Pons (tissue), 1 donor: ENCODE measurements around the gene NCAPH2.
"Not testable (repeated sequence)": the region's sequence is repeated elsewhere in the genome, so short reads cannot be mapped to it uniquely, and the experiment has no call there.

Experiments
- DNase-seq: peaks from one replicate; pipeline ENCODE4 v3.0.0-alpha.2; 2016; ENCODE audit warnings: low spot score

NCAPH2 gene

GRCh38 chr22:50530877-50531545 lies 23.0 kb downstream of the NCAPH2 start:
- DNase-seq = peak; percentile 39

GRCh38 chr22:50531546-50531961 lies 23.5 kb downstream of the NCAPH2 start:
- DNase-seq = no peak

- DNase-seq = no peak
Observed at GRCh38 chr22:50531962-50532674, 24.1 kb downstream of the NCAPH2 start.

- no peak for DNase-seq
Observed at GRCh38 chr22:50532824-50533796, 25.1 kb downstream of the NCAPH2 start.

GRCh38 chr22:50533856-50534711 lies 26.1 kb downstream of the NCAPH2 start:
- not testable (repeated sequence) for DNase-seq

- DNase-seq = no peak
Observed at GRCh38 chr22:50535113-50535512, 27.1 kb downstream of the NCAPH2 start.

GRCh38 chr22:50536226-50536625 lies 28.2 kb downstream of the NCAPH2 start:
- DNase-seq = no peak

- DNase-seq = no peak
Observed at GRCh38 chr22:50537765-50538164, 29.7 kb downstream of the NCAPH2 start.

GRCh38 chr22:50540381-50540780 lies 32.4 kb downstream of the NCAPH2 start:
- DNase-seq = no peak

- not testable (repeated sequence) for DNase-seq
Observed at GRCh38 chr22:50541667-50542026, 33.6 kb downstream of the NCAPH2 start.

- no peak for DNase-seq
Observed at GRCh38 chr22:50542416-50542927, 34.4 kb downstream of the NCAPH2 start.

GRCh38 chr22:50544078-50544745 lies 36.2 kb downstream of the NCAPH2 start:
- DNase-seq = no peak

GRCh38 chr22:50544746-50545253 lies 36.8 kb downstream of the NCAPH2 start:
- no peak for DNase-seq

GRCh38 chr22:50545522-50546325 lies 37.7 kb downstream of the NCAPH2 start, which contains the start of gene KLHDC7B:
Gene KLHDC7B (plus strand): TSS chr22:50545899. CDS start chr22:50546244, 345 bp downstream.
- DNase-seq = no peak

- DNase-seq = no peak
Observed at GRCh38 chr22:50546326-50547262, 38.6 kb downstream of the NCAPH2 start.

- DNase-seq = no peak
Observed at GRCh38 chr22:50547263-50547985, 39.4 kb downstream of the NCAPH2 start.

- DNase-seq = no peak
Observed at GRCh38 chr22:50548040-50548920, 40.3 kb downstream of the NCAPH2 start.
